Eye (tissue), 1 donor: ENCODE results near the gene TMEM234.

ENCODE experiments used
- DNase-seq: peaks from one replicate; pipeline ENCODE4 v3.0.0-alpha.2; 2015

TMEM234 gene

GRCh38 chr1:32239337-32239736 is 17.2 kb upstream of the TMEM234 start:
- DNase-seq = no peak

GRCh38 chr1:32234792-32235191 is 12.6 kb upstream of the TMEM234 start:
- DNase-seq = no peak

GRCh38 chr1:32232558-32233304 is 10.6 kb upstream of the TMEM234 start:
- no peak for DNase-seq

GRCh38 chr1:32231843-32232432 is 9.8 kb upstream of the TMEM234 start:
- no peak for DNase-seq

- no peak for DNase-seq
Observed at GRCh38 chr1:32228771-32229170, 6.6 kb upstream of the TMEM234 start.

- no peak for DNase-seq
Observed at GRCh38 chr1:32224285-32224684, 2.1 kb upstream of the TMEM234 start.

- no peak for DNase-seq
Observed at GRCh38 chr1:32223683-32224082, 1.5 kb upstream of the TMEM234 start.

- no peak for DNase-seq
Observed at GRCh38 chr1:32221581-32221979, 573 bp downstream of the TMEM234 start.

GRCh38 chr1:32220746-32221580 is 1.2 kb downstream of the TMEM234 start:
- no peak for DNase-seq

- no peak for DNase-seq
Observed at GRCh38 chr1:32219022-32219421, 3.1 kb downstream of the TMEM234 start.

- DNase-seq = no peak
Observed at GRCh38 chr1:32216566-32216965, 5.6 kb downstream of the TMEM234 start.

- peak; percentile 82 for DNase-seq
Observed at GRCh38 chr1:32215629-32216480, 6.3 kb downstream of the TMEM234 start.

GRCh38 chr1:32208891-32209328 is 13.2 kb downstream of the TMEM234 start, which contains the start of gene DCDC2B:
Gene DCDC2B (plus strand): TSS chr1:32209089. CDS start chr1:32209094, 5 bp downstream.
- peak; percentile 62 for DNase-seq

GRCh38 chr1:32208469-32208868 is 13.7 kb downstream of the TMEM234 start:
- DNase-seq = no peak

GRCh38 chr1:32205401-32206370 is 16.5 kb downstream of the TMEM234 start, which contains the start of gene IQCC:
Gene IQCC (plus strand): TSS chr1:32205671. CDS start chr1:32205682, 11 bp downstream.
- DNase-seq = peak; percentile 96

GRCh38 chr1:32204943-32205361 is 17.2 kb downstream of the TMEM234 start:
- no peak for DNase-seq

- peak; percentile 77 for DNase-seq
Observed at GRCh38 chr1:32201011-32201855, 20.9 kb downstream of the TMEM234 start.

GRCh38 chr1:32200226-32201010 is 21.7 kb downstream of the TMEM234 start, which contains the start of gene CCDC28B:
Gene CCDC28B (plus strand): TSS chr1:32200595. CDS start chr1:32201936, 1,341 bp downstream.
- peak; percentile 96 for DNase-seq

- DNase-seq = no peak
Observed at GRCh38 chr1:32199717-32200072, 22.5 kb downstream of the TMEM234 start.
